ENCODE measurements around the gene CSNK2A3.

- TF ChIP-seq POLR2AphosphoS5 (IDR thresholded peaks at IDR 0.05; ENCODE audit: low read depth, low read length), result no peak
- TF ChIP-seq SIN3A (IDR thresholded peaks at IDR 0.05; ENCODE audit: borderline replicate concordance, insufficient read depth, low read length), result no peak
- TF ChIP-seq FOXP2 (optimal IDR thresholded peaks at IDR 0.05; ENCODE audit: borderline replicate concordance, extremely low read depth, extremely low read length, insufficient read depth), result no peak
- no peak for TF ChIP-seq TAF1 (IDR thresholded peaks at IDR 0.05; ENCODE audit: borderline replicate concordance, insufficient read depth, low read length)
Observed at GRCh38 chr11:11380883-11381282, 27.8 kb upstream of the CSNK2A3 start.
